Lower lobe of right lung (tissue), 2 donors: ENCODE results near the gene CCDC149. TPM values are rescaled to one million over a fixed set of nuclear protein-coding genes. Genes with fewer than 3 reads are reported as not detected.

ENCODE experiments used
- ATAC-seq, 2 donors: fragments of 200-7000 bp; cut with Tn5 transposase; one replicate each; pipeline ENCODE4 v1.9.1; 2020 to 2022; ENCODE audit warnings: mild to moderate bottlenecking in 2 of 2, moderate library complexity in 2 of 2
- DNase-seq: peaks from one replicate; pipeline ENCODE4 v3.0.0-alpha.2; 2020
- H3K27ac ChIP-seq: fragments of 200-600 bp; one replicate; pipeline ENCODE4 v1.8.0; 2022
- H3K27me3 ChIP-seq: fragments of 200-600 bp; one replicate; pipeline ENCODE4 v1.8.0; 2022; ENCODE audit warnings: low read depth
- H3K36me3 ChIP-seq: fragments of 200-600 bp; one replicate; pipeline ENCODE4 v1.8.0; 2022; ENCODE audit warnings: mild to moderate bottlenecking
- H3K4me1 ChIP-seq: fragments of 200-600 bp; one replicate; pipeline ENCODE4 v1.8.0; 2022
- H3K4me3 ChIP-seq: fragments of 200-600 bp; one replicate; pipeline ENCODE4 v1.8.0; 2022; ENCODE audit warnings: mild to moderate bottlenecking
- H3K9me3 ChIP-seq: fragments of 200-600 bp; one replicate; pipeline ENCODE4 v1.8.0; 2022
- intact Hi-C: fragments of 100-400 bp; cut with DNase I; formaldehyde crosslinking; loops from one replicate; pipeline ENCODE4 v1.11.0; 2022
- total RNA-seq: library from RNA; stranded (reverse); fragmentation: NEBNext Ultra II Directional; extraction: Animal tissue kit (Norgen Biotek cat#: 25700); gene quantifications from one replicate; pipeline ENCODE4 v1.2.1, GENCODE V29; 2021
- TF ChIP-seq, protein P1 (sequence below): fragments of 200-600 bp; IDR thresholded peaks from one replicate; pipeline ENCODE4 v1.8.0; 2022; ENCODE audit warnings: antibody characterized with exemption, mild to moderate bottlenecking
- donor health status: DM: no; HTN: yes; CAD: no; lungs with severe emphysema.

The CCDC149 gene
- total RNA-seq, 1 donor from 2014 or later, result 23.8 TPM

DNA sequence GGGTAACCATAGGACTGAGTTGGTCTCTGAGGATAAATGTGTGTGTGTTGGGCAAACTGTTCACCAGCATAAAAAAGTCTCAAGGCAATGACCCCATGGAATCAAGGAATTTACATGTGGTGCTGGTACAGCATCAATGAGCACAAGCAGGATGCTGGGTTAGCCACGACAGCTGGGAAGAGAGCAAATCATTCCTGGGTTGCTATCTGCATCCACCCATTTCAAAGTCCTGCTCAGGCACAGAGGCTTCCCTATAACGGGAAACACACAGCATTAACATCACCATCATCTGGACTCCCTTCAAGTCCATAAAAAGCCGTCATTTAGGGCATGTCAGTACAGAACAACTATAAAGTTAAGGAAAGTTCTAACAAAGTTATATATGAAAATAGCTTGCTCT, 41.6 kb downstream of the CCDC149 start:
- H3K9me3 ChIP-seq, result no peaks in the 10 kb centered on the region

DNA sequence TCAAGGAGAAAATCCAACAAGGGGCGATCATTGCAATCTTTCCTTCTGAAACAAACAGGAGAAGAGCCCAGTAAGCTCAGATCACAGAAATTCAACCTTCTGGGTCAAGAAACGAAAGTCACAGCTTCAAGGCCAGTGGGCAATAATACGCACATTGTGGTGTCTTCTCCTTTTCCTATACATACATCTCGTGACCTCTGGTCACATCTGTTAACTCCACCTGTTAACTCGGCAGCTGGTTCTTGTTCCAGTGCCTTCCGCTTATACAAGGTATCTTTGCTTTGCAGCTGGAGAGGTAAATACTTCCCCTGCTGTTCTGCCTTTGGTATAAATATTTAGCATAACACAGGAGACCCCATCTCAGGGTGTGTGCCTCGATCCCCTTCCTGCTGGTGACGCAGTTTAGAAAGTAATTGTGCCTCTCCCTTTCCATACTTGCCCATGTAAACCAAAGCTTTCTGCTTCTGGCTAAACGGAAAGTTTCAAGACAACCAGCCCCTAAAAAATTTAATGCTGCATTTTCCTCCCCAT, 45.0 kb downstream of the CCDC149 start:
- TF ChIP-seq, protein P1, sequence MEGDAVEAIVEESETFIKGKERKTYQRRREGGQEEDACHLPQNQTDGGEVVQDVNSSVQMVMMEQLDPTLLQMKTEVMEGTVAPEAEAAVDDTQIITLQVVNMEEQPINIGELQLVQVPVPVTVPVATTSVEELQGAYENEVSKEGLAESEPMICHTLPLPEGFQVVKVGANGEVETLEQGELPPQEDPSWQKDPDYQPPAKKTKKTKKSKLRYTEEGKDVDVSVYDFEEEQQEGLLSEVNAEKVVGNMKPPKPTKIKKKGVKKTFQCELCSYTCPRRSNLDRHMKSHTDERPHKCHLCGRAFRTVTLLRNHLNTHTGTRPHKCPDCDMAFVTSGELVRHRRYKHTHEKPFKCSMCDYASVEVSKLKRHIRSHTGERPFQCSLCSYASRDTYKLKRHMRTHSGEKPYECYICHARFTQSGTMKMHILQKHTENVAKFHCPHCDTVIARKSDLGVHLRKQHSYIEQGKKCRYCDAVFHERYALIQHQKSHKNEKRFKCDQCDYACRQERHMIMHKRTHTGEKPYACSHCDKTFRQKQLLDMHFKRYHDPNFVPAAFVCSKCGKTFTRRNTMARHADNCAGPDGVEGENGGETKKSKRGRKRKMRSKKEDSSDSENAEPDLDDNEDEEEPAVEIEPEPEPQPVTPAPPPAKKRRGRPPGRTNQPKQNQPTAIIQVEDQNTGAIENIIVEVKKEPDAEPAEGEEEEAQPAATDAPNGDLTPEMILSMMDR, result no peak
- peaks cover 22% of the 10 kb centered on the region for H3K9me3 ChIP-seq
- DNase-seq (no peak), ATAC-seq (no peak)
- intact Hi-C loops, result no loop called here
- H3K4me3 ChIP-seq, result no peak overlapping the region
- H3K36me3 ChIP-seq, result peaks cover 18% of the 10 kb centered on the region
- no peaks in the 10 kb centered on the region for H3K27me3 ChIP-seq
- H3K4me1 ChIP-seq, result no peaks in the 10 kb centered on the region
- no peak overlapping the region for H3K27ac ChIP-seq

More for the DNA sequence above, 41.6 kb downstream of the CCDC149 start:
- DNase-seq (no peak), ATAC-seq (no peak)
- TF ChIP-seq, protein P1, result no peak
- Histone ChIP-seq H3K36me3 (peaks cover 29% of the 10 kb centered on the region), H3K4me3 (no peak overlapping the region), H3K27ac (no peak overlapping the region), H3K4me1 (no peaks in the 10 kb centered on the region), H3K27me3 (no peaks in the 10 kb centered on the region)
- intact Hi-C loops, result no loop called here

DNA sequence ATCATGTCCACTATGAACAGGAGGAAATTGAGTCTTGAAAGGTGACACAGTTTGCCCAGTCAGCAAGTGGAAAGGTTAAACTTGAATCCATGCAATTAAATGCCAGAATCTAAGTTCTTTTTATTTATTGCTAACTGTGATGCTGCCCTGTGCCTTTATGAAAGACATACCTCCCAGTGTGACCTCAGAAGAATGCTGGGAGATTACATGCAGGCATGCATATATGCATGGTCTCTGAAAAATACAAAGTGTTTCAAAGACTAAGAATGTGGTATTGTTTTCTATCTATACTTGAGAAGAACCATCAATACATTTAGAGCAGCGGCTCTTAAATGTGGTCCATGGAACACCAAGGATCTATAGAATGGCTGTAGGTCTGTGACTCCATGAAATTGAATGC, 45.6 kb downstream of the CCDC149 start:
- Histone ChIP-seq H3K4me3 (no peak overlapping the region), H3K27me3 (no peaks in the 10 kb centered on the region), H3K36me3 (peaks cover 16% of the 10 kb centered on the region), H3K27ac (no peak overlapping the region), H3K9me3 (peaks cover 22% of the 10 kb centered on the region), H3K4me1 (no peaks in the 10 kb centered on the region)
- TF ChIP-seq, protein P1, result no peak
- ATAC-seq, result no peak
- intact Hi-C loops, result no loop called here
- DNase-seq, result no peak

DNA sequence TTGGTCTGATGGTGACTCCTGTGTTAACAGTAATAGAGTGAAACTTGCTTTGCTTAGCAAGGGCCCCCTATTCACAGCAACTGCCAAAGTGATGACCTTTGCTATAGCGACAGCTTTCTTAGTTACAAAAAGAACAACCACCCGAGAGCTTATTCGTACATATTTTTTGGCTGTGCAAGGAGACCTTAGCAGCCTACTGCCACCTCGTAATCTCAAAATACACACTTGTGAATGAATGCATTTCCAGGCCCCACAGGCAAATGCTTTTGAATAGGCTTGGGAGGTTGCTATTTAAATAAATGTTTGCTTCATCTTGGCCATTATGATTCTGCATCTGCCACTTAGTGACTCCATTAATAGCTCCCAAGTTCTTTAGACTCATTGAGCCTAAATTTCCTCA, 47.4 kb downstream of the CCDC149 start:
- Histone ChIP-seq H3K4me3 (no peak overlapping the region), H3K36me3 (peaks cover 16% of the 10 kb centered on the region), H3K4me1 (no peaks in the 10 kb centered on the region), H3K27ac (no peak overlapping the region), H3K9me3 (peaks cover 22% of the 10 kb centered on the region), H3K27me3 (no peaks in the 10 kb centered on the region)
- ATAC-seq (no peak), DNase-seq (no peak)
- TF ChIP-seq, protein P1, result no peak
- intact Hi-C loops, result no loop called here

DNA sequence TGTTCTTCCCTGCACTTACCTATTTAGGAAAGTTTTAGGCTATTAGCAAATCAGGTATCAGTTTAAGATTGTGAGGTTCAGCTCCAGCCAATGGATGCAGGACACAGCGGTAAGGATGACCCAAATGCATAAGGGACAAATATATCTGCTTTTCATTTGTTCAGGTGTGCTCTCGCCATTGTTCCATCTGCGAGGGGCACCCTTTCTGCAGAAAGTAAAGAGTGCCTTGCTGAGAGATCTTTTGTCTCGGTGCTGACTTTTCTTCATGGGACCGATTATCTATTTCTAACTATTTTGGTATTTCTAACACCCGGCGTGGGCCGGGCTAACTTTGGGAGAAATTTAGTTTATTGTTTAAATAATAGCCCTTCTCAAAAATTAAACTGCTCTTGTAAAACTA, 49.0 kb downstream of the CCDC149 start:
- Histone ChIP-seq H3K4me3 (no peak overlapping the region), H3K4me1 (no peaks in the 10 kb centered on the region), H3K9me3 (peaks cover 22% of the 10 kb centered on the region), H3K36me3 (peaks cover 10% of the 10 kb centered on the region), H3K27ac (no peak overlapping the region), H3K27me3 (no peaks in the 10 kb centered on the region)
- intact Hi-C loops, result no loop called here
- no peak for ATAC-seq
- DNase-seq, result no peak
- TF ChIP-seq, protein P1, result no peak
